ENCODE measurements around the gene AKNAD1.

The AKNAD1 gene

GRCh38 chr1:108865316-108865910, 8.5 kb upstream of the AKNAD1 start:
- FAIRE-seq (no peak), DNase-seq (ENCODE audit: insufficient read length, low spot score) (no peak)

- FAIRE-seq: no peak
- no peak for DNase-seq (ENCODE audit: insufficient read length, low spot score)
These were observed 7.1 kb upstream of the AKNAD1 start for GRCh38 chr1:108863984-108864383.

GRCh38 chr1:108862698-108863477, 6.0 kb upstream of the AKNAD1 start:
- no peak for FAIRE-seq
- no peak for DNase-seq (ENCODE audit: insufficient read length, low spot score)

- FAIRE-seq: no peak
- DNase-seq (ENCODE audit: insufficient read length, low spot score): no peak
These were observed 5.2 kb upstream of the AKNAD1 start for GRCh38 chr1:108862017-108862610.

- FAIRE-seq: no peak
- DNase-seq (ENCODE audit: insufficient read length, low spot score): no peak
These were observed 4.7 kb upstream of the AKNAD1 start for GRCh38 chr1:108861566-108861965.

GRCh38 chr1:108860190-108860907, 3.5 kb upstream of the AKNAD1 start:
- no peak for FAIRE-seq
- DNase-seq (ENCODE audit: insufficient read length, low spot score): no peak

- FAIRE-seq (no peak), DNase-seq (ENCODE audit: insufficient read length, low spot score) (no peak)
These were observed 1.5 kb upstream of the AKNAD1 start for GRCh38 chr1:108858230-108858950.

GRCh38 chr1:108854221-108855019, 2.5 kb downstream of the AKNAD1 start:
- FAIRE-seq: no peak
- no peak for DNase-seq (ENCODE audit: insufficient read length, low spot score)

- DNase-seq (ENCODE audit: insufficient read length, low spot score) (no peak), FAIRE-seq (no peak)
These were observed 4.5 kb downstream of the AKNAD1 start for GRCh38 chr1:108852221-108852975.

GRCh38 chr1:108851567-108851966, 5.3 kb downstream of the AKNAD1 start:
- FAIRE-seq (no peak), DNase-seq (ENCODE audit: insufficient read length, low spot score) (no peak)

GRCh38 chr1:108850929-108851328, 6.0 kb downstream of the AKNAD1 start:
- DNase-seq (ENCODE audit: insufficient read length, low spot score): no peak
- FAIRE-seq: no peak

- DNase-seq (ENCODE audit: insufficient read length, low spot score) (no peak), FAIRE-seq (no peak)
These were observed 8.1 kb downstream of the AKNAD1 start for GRCh38 chr1:108848806-108849205.

GRCh38 chr1:108847494-108847893, 9.4 kb downstream of the AKNAD1 start:
- no peak for FAIRE-seq
- no peak for DNase-seq (ENCODE audit: insufficient read length, low spot score)

GRCh38 chr1:108845991-108846390, 10.9 kb downstream of the AKNAD1 start:
- FAIRE-seq: no peak

GRCh38 chr1:108845446-108845845, 11.4 kb downstream of the AKNAD1 start:
- DNase-seq (ENCODE audit: insufficient read length, low spot score) (no peak), FAIRE-seq (no peak)

More at GRCh38 chr1:108845991-108846390, 10.9 kb downstream of the AKNAD1 start:
- DNase-seq (ENCODE audit: insufficient read length, low spot score): no peak

GRCh38 chr1:108843390-108844137, 13.3 kb downstream of the AKNAD1 start:
- no peak for FAIRE-seq
- DNase-seq (ENCODE audit: insufficient read length, low spot score): no peak

GRCh38 chr1:108842525-108843181, 14.2 kb downstream of the AKNAD1 start:
- DNase-seq (ENCODE audit: insufficient read length, low spot score) (no peak), FAIRE-seq (no peak)

GRCh38 chr1:108841703-108842102, 15.2 kb downstream of the AKNAD1 start:
- DNase-seq (ENCODE audit: insufficient read length, low spot score): no peak
- FAIRE-seq: no peak

Data from GM19239 (cell line).